ACHN (cell line): ENCODE results near the gene HJV.
"Not testable (repeated sequence)": the region's sequence is repeated elsewhere in the genome, so short reads cannot be mapped to it uniquely, and the experiment has no call there.

Experiments
- DNase-seq: peaks from one replicate; pipeline ENCODE4 v3.0.0-alpha.2; 2015
- in situ Hi-C: cut with HindIII; loops from 2 replicates; pipeline ENCODE4 v1.10.0; 2017; ENCODE audit warnings: low sequenced_read_pairs, low pct_ligation_motif_present, low pct_unique_long_range_greater_than_20kb

Gene HJV

DNA sequence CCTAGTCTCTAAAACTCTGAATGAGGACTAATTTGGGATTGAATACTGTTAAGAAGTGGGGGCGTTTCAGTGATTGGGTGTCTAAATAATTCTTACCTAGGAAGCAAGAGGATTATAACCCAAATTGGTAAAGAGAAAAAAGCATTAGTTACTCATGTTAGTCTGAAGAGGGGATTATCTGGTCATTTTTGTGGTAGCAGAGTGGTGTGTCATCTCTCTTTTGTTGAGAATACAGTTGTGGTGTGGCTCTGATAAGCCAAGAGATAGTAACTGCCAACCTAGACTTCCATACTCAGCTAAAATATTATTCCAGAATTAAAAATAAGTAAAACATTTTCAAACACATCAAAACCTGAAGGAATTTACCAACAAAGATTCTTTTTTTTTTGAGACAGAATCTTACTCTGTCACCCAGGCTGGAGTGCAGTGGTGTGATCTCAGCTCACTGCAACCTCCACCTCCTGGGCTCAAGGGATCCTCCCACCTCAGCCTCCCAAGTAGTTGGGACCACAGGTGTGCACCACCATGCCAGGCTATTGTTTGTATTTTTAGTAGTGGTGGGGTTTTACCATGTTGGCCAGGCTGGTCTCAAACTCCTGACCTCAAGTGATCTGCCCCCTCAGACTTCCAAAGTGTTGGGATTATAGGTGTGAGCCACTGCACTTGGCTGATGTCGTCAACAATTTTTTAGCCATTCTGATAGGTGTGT lies 4.4 kb upstream of the HJV start:
- in situ Hi-C loops, DNase-seq: not testable (repeated sequence)

- DNase-seq: no peak
- in situ Hi-C loops: no loop called here
These were observed 1.0 kb upstream of the HJV start for GRCh38 chr1:146022403-146023127.

DNA sequence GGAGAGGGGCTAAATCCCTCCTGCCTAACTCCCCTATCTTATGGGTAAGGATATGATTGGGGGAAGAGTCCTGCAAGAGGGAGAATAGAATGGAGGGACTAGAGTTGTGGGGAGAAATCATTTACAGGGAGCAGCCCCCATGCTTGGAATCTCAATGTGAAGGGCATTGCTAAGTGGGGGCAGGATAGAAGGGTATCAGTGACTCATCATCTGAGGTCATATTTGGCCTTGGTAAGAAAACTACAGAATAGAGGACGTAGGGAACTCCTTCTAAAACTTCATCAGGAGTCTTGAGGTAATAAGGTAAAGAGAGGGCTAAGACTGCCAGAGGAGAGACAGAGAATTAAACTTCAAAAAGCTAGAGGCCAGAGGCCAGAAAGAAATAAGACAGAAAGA lies 487 bp downstream of the HJV start:
- no peak for DNase-seq
- in situ Hi-C loops: no loop called here

DNA sequence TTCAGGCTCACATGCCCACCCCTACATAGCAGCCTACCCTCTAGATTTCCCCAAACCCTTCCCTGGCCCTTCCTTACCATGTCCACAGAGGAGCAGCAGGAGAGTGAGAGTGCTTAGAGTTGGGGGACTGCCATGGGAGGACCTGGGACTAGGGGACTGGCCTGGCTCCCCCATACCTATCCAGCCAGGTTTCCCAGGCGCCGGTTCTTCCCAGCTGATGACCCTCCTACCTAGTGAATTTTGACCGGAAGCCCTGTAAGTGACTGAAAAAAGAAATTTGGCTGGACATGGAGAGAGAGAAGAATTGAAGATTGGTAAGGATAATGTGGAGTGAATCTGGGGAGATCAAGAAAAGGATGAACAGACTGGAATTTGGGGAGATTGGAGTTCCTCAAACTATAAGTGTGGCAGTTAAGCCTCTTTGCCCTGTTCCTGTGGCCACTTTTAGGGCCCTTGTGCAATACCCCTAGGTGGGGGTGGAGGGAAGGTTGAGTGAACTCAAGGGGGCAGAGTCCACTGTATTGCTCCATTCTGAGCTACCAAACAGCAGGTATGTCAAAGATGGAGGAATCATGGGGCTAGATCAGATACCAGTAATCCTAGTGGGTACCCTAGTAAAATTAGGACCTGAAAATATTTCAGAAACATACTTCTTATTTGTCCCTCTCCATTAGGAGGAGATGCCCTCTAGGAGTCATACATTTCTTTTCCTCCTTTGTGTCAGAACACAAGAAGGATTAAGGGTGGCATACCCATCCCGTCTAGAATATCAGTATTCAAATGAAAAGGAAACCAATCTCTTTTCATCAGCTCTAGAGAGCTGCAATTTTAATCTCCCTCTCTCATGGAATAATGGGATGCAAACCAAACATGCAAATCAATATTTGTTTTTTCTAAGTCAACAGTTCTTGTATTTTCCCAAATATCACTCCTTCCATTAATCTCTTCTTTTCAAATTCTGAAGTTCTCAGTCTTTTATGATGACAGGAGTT lies 1.2 kb downstream of the HJV start:
- no peak for DNase-seq
- in situ Hi-C loops: no loop called here

DNA sequence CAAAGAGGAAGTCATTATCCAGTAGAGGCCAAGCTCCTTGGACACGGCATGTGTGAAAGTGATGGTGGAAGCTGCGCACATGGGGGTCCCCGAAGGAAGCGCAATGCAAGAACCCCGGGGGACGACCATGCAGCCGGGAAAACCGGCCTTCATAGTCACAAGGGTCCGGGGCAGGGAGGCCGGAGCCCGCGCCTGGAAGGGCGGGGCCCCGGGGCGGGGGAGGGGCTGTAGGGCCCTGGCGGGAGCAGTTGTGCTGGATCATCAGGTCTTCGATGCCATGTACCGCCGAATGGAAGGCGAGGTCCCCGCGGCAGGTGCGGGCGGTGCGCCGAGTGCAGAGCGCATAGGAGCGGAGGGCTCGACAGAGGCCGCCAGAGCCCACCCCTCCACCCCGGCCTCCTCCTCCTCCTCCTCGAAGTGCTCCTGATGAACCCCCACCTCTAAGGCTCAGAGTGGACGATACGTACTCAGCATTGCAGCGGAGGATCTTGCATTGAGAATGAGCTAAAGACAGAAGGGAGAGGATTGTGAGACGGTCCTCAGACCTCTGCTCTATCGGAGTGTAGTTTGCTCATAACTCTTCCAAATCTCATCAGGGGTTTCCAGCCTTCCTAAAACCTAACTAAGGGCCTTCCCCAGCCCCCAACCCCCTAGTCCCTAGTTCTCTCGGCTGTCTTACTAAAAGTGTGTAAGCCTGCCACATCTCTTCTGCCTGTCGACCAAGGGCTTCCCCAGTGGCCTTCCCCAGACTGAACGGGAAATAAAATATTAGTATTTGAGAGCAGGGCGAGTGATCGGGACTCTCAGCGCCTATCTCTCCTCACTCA lies 2.1 kb downstream of the HJV start:
- DNase-seq: no peak
- in situ Hi-C loops: no loop called here

GRCh38 chr1:146016891-146017290 lies 4.6 kb downstream of the HJV start:
- DNase-seq: no peak
- in situ Hi-C loops: no loop called here

GRCh38 chr1:146013559-146013922 lies 8.0 kb downstream of the HJV start:
- no peak for DNase-seq
- in situ Hi-C loops: no loop called here

- in situ Hi-C loops: no loop called here
- peak; percentile 85 for DNase-seq
These were observed 8.6 kb downstream of the HJV start for GRCh38 chr1:146012703-146013558.

DNA sequence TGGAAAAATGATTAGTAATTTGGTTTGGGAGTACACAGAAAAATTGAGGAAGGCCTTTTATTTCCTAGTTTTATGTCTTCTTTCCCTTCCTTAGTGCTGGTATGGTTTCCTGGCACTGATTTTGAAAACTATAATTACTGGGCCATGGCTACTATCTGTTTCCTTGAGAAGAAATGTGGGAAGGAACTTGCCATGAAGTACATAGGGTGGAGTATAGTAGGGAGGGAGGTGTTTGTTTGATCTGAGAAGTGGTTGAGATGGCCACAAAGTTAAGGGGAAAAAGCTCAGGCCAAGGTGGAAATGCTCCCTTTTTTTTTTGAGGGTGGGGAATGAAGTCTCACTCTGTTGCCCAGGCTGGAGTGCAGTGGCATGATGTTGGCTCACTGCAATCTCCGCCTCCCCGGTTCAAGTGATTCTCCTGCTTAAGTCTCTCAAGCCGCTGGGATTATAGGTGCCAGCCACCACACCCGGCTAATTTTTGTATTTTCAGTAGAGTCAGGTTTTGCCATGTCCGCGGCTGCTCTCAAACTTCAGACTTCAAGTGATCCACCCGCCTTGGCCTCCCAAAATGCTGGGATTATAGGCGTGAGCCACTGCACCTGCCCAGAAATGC lies 11.3 kb downstream of the HJV start:
- in situ Hi-C loops: no loop called here
- no peak for DNase-seq

- in situ Hi-C loops: no loop called here
- no peak for DNase-seq
These were observed 13.9 kb downstream of the HJV start for GRCh38 chr1:146007489-146008133.

DNA sequence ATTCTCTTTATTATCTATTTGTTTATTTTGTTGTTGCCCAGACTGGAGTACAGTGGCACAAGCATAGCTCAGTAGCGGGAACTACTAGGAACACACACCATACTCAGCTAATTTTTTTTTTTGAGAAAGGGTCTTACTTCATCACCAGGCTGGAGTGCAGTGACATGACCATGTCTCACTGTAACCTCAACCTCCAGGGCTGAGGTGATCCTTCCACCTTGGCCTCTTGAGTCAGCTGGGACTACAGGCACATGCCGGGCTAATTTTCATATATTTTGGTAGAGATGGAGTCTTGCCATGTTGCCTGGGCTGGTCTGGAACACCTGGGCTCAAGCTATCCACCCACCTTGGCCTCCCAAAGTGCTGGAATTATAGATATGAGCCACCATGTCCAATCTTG lies 19.8 kb downstream of the HJV start:
- in situ Hi-C loops: no loop called here
- no peak for DNase-seq

- in situ Hi-C loops: no loop called here
- DNase-seq: no peak
These were observed 22.1 kb downstream of the HJV start for GRCh38 chr1:145999321-146000024.

DNA sequence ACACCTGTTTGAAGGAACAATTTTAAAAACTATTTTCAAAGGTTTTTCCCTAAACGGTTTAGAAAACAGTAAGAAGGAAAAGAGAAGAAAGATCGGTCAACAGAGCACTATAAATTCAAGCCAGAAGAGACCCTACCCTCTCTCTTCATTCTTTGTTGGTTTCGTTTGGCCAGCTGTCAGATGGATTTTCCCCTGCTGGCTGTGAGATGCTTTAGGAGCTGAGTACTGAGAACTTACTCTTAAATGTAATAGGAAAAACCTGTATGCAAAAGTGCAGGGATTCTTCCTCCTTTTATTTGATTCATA lies 23.9 kb downstream of the HJV start:
- no peak for DNase-seq
- in situ Hi-C loops: no loop called here

DNA sequence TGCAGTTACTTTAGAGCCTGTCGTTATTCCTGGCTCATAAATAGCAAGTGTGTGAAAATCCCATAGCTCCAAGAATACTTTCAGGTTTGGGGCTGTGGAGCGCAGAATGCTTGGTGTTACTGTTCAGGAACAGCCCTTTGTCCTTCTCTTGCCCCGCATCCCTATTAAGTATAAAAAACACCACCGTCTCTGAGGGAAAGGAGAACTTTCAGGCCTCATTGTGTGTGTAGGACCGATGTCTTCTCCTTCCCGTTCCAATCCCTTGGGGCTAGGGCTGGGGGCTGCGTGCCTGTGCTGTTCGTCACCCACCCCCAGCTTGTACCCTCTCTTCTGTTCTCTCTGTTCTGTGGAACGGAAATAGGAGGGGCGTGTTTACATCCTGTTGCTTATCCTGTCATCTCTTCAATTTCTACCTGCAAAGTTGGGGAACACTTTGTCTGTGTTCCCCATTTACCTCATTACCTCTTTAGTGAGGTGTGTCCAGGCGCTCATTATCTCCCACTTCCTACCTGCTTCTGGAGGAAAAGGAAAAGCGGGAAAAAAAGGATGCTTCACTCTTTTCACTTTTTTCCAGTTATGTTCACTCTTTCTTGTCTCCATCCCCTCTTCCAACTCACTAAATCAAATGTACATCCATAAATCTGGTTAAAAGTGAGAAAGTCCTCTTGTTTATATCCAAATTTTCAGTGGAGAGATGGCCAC lies 24.4 kb downstream of the HJV start:
- DNase-seq: no peak
- in situ Hi-C loops: no loop called here

GRCh38 chr1:145996433-145997015 lies 25.0 kb downstream of the HJV start, which contains the start of gene TXNIP:
TSS of gene TXNIP (minus strand) at chr1:145996579. CDS start at chr1:145996266, 313 bp downstream.
- in situ Hi-C loops: no loop called here
- DNase-seq: peak; percentile 98
